SK-N-SH (cell line): ENCODE results near the gene TMEM238L. TPM values are rescaled to one million over a fixed set of nuclear protein-coding genes. Genes with fewer than 3 reads are reported as not detected.

ENCODE experiments used
- CTCF ChIA-PET: fragments of 300-600, 350-600 bp; formaldehyde crosslinking; extraction: SDS; loops from one replicate; lab custom pipeline; 2021; lab: Yijun Ruan, JAX
- POLR2A ChIA-PET: fragments of 350-600 bp; sonication (Branson Sonifier 250); formaldehyde crosslinking; extraction: SDS; loops from one replicate; lab custom pipeline; 2020; ENCODE audit warnings: antibody characterized with exemption, inconsistent platforms; lab: Yijun Ruan, JAX
- DNase-seq: peaks from one replicate; pipeline ENCODE4 v3.0.0; 2012
- H2AFZ ChIP-seq: fragments of 200-600 bp; sonication (generic); 2 replicates; pipeline ENCODE4 v1.8.1; 2016; ENCODE audit warnings: antibody characterized with exemption, mild to moderate bottlenecking, low read depth
- H3F3A ChIP-seq: fragments of 200-600 bp; sonication (generic); replicated peaks from 2 replicates; pipeline ENCODE3; 2016; ENCODE audit warnings: antibody characterized with exemption, mild to moderate bottlenecking; ENCODE audit not compliant: insufficient read depth
- H3K27ac ChIP-seq, 2 experiments: fragments of 200-500 bp in 1 of 2; fragments of 200-600 bp in 1 of 2; sonication (Bioruptor generic) in 1 of 2; sonication (generic), shearing (Covaris generic) in 1 of 2; 2 replicates each; pipeline versions ENCODE4 v1.5.1 to v1.6.1; 2014 to 2016; ENCODE audit warnings: low read depth in 2 of 2, inconsistent platforms in 1 of 2, low read length in 1 of 2, mild to moderate bottlenecking in 1 of 2, mixed read lengths in 1 of 2
- H3K27me3 ChIP-seq: fragments of 200-600 bp; sonication (generic), shearing (Covaris generic); 2 replicates; pipeline ENCODE4 v1.6.1; 2016; ENCODE audit warnings: mixed run types; ENCODE audit not compliant: insufficient read depth
- H3K36me3 ChIP-seq, 2 experiments: fragments of 200-500 bp in 1 of 2; fragments of 200-600 bp in 1 of 2; sonication (Bioruptor generic) in 1 of 2; sonication (generic) in 1 of 2; replicated peaks in 1 of 2; 2 replicates each; pipeline versions ENCODE3 to v1.5.1; 2014 to 2016; ENCODE audit warnings: low read length in 1 of 2, mild to moderate bottlenecking in 1 of 2; ENCODE audit not compliant: insufficient read depth in 2 of 2, control insufficient read depth in 1 of 2
- H3K4me1 ChIP-seq, 2 experiments: fragments of 200-500 bp in 1 of 2; fragments of 200-600 bp in 1 of 2; sonication (Bioruptor generic) in 1 of 2; sonication (generic), shearing (Covaris generic) in 1 of 2; 2 replicates each; pipeline versions ENCODE4 v1.5.1 to v1.6.1; 2014 to 2016; ENCODE audit warnings: low read depth in 1 of 2, low read length in 1 of 2, mixed run types in 1 of 2; ENCODE audit not compliant: insufficient read depth in 2 of 2, control insufficient read depth in 1 of 2
- H3K4me2 ChIP-seq: fragments of 200-600 bp; sonication (generic), shearing (Covaris generic); 2 replicates; pipeline ENCODE4 v1.6.1; 2017; ENCODE audit warnings: mixed run types
- H3K4me3 ChIP-seq, 2 experiments: fragments of 200-500 bp in 1 of 2; fragments of 200-600 bp in 1 of 2; sonication (Bioruptor generic) in 1 of 2; sonication (generic), shearing (Covaris generic) in 1 of 2; 2 replicates each; pipeline versions ENCODE4 v1.5.1 to v1.8.1; 2014 to 2016; ENCODE audit warnings: low read depth in 2 of 2, inconsistent platforms in 1 of 2, low read length in 1 of 2, mild to moderate bottlenecking in 1 of 2, mixed read lengths in 1 of 2, moderate library complexity in 1 of 2
- H3K79me2 ChIP-seq: fragments of 200-600 bp; sonication (generic); 2 replicates; pipeline ENCODE4 v1.8.1; 2017; ENCODE audit warnings: mild to moderate bottlenecking; ENCODE audit not compliant: insufficient read depth
- H3K9ac ChIP-seq: fragments of 200-600 bp; sonication (generic); 2 replicates; pipeline ENCODE4 v1.6.1; 2017; ENCODE audit warnings: mixed run types
- H3K9me2 ChIP-seq: fragments of 200-600 bp; sonication (generic); 2 replicates; pipeline ENCODE4 v1.6.1; 2017; ENCODE audit warnings: mixed run types
- H3K9me3 ChIP-seq: fragments of 200-600 bp; sonication (generic); 2 replicates; pipeline ENCODE4 v1.6.1; 2017; ENCODE audit warnings: mixed run types, mild to moderate bottlenecking, moderate library complexity
- H4K20me1 ChIP-seq: fragments of 200-600 bp; sonication (generic); 2 replicates; pipeline ENCODE4 v1.6.1; 2017; ENCODE audit warnings: mild to moderate bottlenecking, mixed run types; ENCODE audit not compliant: insufficient read depth
- CHD2 ChIP-seq: fragments of 150-350 bp; IDR thresholded peaks from 2 replicates; pipeline ENCODE4 v1.6.1; 2018; ENCODE audit warnings: low read length; ENCODE audit not compliant: partially characterized antibody
- ELF1 ChIP-seq: IDR thresholded peaks from 2 replicates; pipeline ENCODE4 v1.4.0; 2012
- EP300 ChIP-seq, 2 experiments: IDR thresholded peaks; 2 replicates each; pipeline versions ENCODE4 v1.4.0 to v1.6.1; 2012; ENCODE audit warnings: borderline replicate concordance in 1 of 2, low read depth in 1 of 2, low read length in 1 of 2
- EZH2phosphoT487 ChIP-seq: fragments of 200-600 bp; sonication (generic); IDR thresholded peaks from 2 replicates; pipeline ENCODE4 v1.6.1; 2017; ENCODE audit warnings: low read depth, mixed run types, mild to moderate bottlenecking, antibody characterized with exemption, moderate library complexity, borderline replicate concordance
- FOSL2 ChIP-seq: IDR thresholded peaks from 2 replicates; pipeline ENCODE4 v1.4.0; 2012; ENCODE audit warnings: low read depth, mild to moderate bottlenecking, moderate library complexity, borderline replicate concordance
- MEF2A ChIP-seq: IDR thresholded peaks from 2 replicates; pipeline ENCODE4 v1.4.0; 2012; ENCODE audit warnings: low read depth, borderline replicate concordance
- MXI1 ChIP-seq: IDR thresholded peaks from 2 replicates; pipeline ENCODE4 v1.6.1; 2012; ENCODE audit warnings: mild to moderate bottlenecking, low read depth, low read length, improper control_type of control experiment
- POLR2AphosphoS5 ChIP-seq: IDR thresholded peaks from 2 replicates; pipeline ENCODE4 v1.6.1; 2012; ENCODE audit warnings: low read depth, low read length
- RAD21 ChIP-seq: IDR thresholded peaks from 2 replicates; pipeline ENCODE4 v1.6.1; 2012; ENCODE audit warnings: mild to moderate bottlenecking, low read length
- RCOR1 ChIP-seq: fragments of 150-350 bp; IDR thresholded peaks from 2 replicates; pipeline ENCODE4 v1.6.1; 2017; ENCODE audit warnings: antibody characterized with exemption, low read length
- TCF12 ChIP-seq: IDR thresholded peaks from 2 replicates; pipeline ENCODE4 v1.4.0; 2012
- WGBS: methylation state at CpG from one replicate; pipeline ENCODE4 v1.1.6; 2017; ENCODE audit warnings: low lambda C conversion rate; 5-methylcytosine and 5-hydroxymethylcytosine counted together
- polyA plus RNA-seq, 3 experiments: library from polyadenylated mRNA; depleted of rRNA; stranded (reverse); fragments of >200 nt; gene quantifications; 2 replicates each; pipeline ENCODE4 v1.2.3, GENCODE V29; 2012
- TF ChIP-seq, protein P1 (sequence below): IDR thresholded peaks from 2 replicates; pipeline ENCODE4 v1.4.0; 2012; ENCODE audit warnings: low read depth
- TF ChIP-seq, protein P2 (sequence below): IDR thresholded peaks from 2 replicates; pipeline ENCODE4; 2012
- TF ChIP-seq, protein P3 (sequence below): IDR thresholded peaks from 2 replicates; pipeline ENCODE4 v1.6.1; 2012; ENCODE audit warnings: mild to moderate bottlenecking, low read depth, low read length, moderate library complexity
- TF ChIP-seq, protein P4 (sequence below): fragments of 200-600 bp; sonication (generic); IDR thresholded peaks from 2 replicates; pipeline ENCODE4 v1.6.1; 2017; ENCODE audit warnings: antibody characterized with exemption, mild to moderate bottlenecking, moderate library complexity
- TF ChIP-seq, protein P5 (sequence below): IDR thresholded peaks from 2 replicates; pipeline ENCODE4 v1.4.0; 2012; ENCODE audit warnings: low read depth, borderline replicate concordance
- TF ChIP-seq, protein P6 (sequence below): IDR thresholded peaks from 2 replicates; pipeline ENCODE4 v1.4.0; 2012; ENCODE audit warnings: low read depth, borderline replicate concordance

The TMEM238L gene
- polyA plus RNA-seq, 1 of the 3 experiments (the other 2 are of a cell fraction), result not detected

DNA sequence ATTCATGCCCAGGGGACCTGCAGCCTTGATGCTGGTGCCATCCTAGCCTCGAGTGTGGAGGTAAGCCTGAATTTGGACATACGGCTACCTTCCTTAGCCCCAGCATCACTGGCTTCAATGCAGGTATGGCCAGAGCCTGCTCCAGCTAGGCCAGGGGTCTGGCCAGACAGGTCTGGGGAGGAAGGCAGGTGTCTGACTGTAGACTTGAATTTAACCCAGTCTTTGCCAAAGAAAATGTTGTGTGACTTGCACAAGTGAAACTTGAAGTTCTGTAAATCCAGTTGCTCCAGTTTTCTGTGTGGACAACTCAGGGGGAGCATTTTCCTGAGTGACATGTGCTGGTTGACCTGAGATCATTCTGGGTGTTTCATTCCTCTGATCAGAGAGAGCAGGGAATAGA, 32.8 kb downstream of the TMEM238L start (continued):
- TF ChIP-seq MEF2A (no peak), POLR2AphosphoS5 (no peak)
- TF ChIP-seq, protein P1, sequence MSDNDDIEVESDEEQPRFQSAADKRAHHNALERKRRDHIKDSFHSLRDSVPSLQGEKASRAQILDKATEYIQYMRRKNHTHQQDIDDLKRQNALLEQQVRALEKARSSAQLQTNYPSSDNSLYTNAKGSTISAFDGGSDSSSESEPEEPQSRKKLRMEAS, result no peak

DNA sequence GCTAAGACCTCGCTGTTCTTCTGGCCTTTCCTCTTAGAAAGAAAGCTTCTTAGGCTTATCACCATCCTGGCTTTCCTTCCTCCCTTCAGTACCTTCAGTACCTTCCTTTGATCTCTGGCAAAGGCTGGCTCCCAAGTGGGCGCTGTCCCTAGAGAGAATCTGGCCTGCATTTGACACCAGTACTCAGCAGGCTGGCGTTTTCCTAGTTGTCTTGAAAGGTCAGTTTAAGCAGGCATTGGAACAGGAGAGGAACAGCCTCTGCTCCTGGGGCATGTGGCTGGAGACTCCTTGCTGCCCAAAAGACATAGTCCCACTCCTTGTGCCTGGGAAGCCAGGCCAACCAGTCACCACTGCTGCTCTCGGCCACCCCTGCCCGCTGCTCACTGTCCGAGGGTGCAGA, 34.1 kb downstream of the TMEM238L start:
- H3K9me2 ChIP-seq, result no peaks in the 10 kb centered on the region
- H2AFZ ChIP-seq, result no peak overlapping the region
- no peak overlapping the region for H3K9ac ChIP-seq
- H3K4me1 ChIP-seq, result peaks cover 0 to 10% of the 10 kb centered on the region in 2 experiments; a peak in 1 of 4 replicates
- no peaks in the 10 kb centered on the region for H4K20me1 ChIP-seq
- H3K9me3 ChIP-seq, result no peaks in the 10 kb centered on the region
- no peak for TF ChIP-seq EP300 (IDR thresholded peaks at IDR 0.05; ENCODE audit: borderline replicate concordance in 1 of 2, low read depth in 1 of 2, low read length in 1 of 2)
- no peak for TF ChIP-seq EZH2phosphoT487
- TF ChIP-seq, protein P2, sequence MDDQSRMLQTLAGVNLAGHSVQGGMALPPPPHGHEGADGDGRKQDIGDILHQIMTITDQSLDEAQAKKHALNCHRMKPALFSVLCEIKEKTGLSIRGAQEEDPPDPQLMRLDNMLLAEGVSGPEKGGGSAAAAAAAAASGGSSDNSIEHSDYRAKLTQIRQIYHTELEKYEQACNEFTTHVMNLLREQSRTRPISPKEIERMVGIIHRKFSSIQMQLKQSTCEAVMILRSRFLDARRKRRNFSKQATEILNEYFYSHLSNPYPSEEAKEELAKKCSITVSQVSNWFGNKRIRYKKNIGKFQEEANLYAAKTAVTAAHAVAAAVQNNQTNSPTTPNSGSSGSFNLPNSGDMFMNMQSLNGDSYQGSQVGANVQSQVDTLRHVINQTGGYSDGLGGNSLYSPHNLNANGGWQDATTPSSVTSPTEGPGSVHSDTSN, result no peak
- TF ChIP-seq RCOR1, result no peak
- TF ChIP-seq RAD21, result no peak
- no peak for TF ChIP-seq MEF2A
- TF ChIP-seq FOSL2, result no peak
- no peak for TF ChIP-seq CHD2
- TF ChIP-seq, protein P1, result no peak
- TF ChIP-seq, protein P3, sequence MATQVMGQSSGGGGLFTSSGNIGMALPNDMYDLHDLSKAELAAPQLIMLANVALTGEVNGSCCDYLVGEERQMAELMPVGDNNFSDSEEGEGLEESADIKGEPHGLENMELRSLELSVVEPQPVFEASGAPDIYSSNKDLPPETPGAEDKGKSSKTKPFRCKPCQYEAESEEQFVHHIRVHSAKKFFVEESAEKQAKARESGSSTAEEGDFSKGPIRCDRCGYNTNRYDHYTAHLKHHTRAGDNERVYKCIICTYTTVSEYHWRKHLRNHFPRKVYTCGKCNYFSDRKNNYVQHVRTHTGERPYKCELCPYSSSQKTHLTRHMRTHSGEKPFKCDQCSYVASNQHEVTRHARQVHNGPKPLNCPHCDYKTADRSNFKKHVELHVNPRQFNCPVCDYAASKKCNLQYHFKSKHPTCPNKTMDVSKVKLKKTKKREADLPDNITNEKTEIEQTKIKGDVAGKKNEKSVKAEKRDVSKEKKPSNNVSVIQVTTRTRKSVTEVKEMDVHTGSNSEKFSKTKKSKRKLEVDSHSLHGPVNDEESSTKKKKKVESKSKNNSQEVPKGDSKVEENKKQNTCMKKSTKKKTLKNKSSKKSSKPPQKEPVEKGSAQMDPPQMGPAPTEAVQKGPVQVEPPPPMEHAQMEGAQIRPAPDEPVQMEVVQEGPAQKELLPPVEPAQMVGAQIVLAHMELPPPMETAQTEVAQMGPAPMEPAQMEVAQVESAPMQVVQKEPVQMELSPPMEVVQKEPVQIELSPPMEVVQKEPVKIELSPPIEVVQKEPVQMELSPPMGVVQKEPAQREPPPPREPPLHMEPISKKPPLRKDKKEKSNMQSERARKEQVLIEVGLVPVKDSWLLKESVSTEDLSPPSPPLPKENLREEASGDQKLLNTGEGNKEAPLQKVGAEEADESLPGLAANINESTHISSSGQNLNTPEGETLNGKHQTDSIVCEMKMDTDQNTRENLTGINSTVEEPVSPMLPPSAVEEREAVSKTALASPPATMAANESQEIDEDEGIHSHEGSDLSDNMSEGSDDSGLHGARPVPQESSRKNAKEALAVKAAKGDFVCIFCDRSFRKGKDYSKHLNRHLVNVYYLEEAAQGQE, result no peak
- TF ChIP-seq, protein P4, sequence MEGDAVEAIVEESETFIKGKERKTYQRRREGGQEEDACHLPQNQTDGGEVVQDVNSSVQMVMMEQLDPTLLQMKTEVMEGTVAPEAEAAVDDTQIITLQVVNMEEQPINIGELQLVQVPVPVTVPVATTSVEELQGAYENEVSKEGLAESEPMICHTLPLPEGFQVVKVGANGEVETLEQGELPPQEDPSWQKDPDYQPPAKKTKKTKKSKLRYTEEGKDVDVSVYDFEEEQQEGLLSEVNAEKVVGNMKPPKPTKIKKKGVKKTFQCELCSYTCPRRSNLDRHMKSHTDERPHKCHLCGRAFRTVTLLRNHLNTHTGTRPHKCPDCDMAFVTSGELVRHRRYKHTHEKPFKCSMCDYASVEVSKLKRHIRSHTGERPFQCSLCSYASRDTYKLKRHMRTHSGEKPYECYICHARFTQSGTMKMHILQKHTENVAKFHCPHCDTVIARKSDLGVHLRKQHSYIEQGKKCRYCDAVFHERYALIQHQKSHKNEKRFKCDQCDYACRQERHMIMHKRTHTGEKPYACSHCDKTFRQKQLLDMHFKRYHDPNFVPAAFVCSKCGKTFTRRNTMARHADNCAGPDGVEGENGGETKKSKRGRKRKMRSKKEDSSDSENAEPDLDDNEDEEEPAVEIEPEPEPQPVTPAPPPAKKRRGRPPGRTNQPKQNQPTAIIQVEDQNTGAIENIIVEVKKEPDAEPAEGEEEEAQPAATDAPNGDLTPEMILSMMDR, result no peak
- no peak for TF ChIP-seq ELF1
- TF ChIP-seq MXI1, result no peak
- TF ChIP-seq, protein P5, sequence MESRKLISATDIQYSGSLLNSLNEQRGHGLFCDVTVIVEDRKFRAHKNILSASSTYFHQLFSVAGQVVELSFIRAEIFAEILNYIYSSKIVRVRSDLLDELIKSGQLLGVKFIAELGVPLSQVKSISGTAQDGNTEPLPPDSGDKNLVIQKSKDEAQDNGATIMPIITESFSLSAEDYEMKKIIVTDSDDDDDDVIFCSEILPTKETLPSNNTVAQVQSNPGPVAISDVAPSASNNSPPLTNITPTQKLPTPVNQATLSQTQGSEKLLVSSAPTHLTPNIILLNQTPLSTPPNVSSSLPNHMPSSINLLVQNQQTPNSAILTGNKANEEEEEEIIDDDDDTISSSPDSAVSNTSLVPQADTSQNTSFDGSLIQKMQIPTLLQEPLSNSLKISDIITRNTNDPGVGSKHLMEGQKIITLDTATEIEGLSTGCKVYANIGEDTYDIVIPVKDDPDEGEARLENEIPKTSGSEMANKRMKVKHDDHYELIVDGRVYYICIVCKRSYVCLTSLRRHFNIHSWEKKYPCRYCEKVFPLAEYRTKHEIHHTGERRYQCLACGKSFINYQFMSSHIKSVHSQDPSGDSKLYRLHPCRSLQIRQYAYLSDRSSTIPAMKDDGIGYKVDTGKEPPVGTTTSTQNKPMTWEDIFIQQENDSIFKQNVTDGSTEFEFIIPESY, result no peak
- TF ChIP-seq, protein P6, sequence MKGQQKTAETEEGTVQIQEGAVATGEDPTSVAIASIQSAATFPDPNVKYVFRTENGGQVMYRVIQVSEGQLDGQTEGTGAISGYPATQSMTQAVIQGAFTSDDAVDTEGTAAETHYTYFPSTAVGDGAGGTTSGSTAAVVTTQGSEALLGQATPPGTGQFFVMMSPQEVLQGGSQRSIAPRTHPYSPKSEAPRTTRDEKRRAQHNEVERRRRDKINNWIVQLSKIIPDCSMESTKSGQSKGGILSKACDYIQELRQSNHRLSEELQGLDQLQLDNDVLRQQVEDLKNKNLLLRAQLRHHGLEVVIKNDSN, result no peak
- TF ChIP-seq TCF12, result no peak
- no peak overlapping the region for H3K4me2 ChIP-seq
- H3K4me3 ChIP-seq, result no peak overlapping the region
- WGBS, result 59% methylated on average over 6 of the region's 6 CpGs
- no peaks in the 10 kb centered on the region for H3F3A ChIP-seq
- ChIA-PET POLR2A (no interaction called here), CTCF (interaction anchor here (1.1 kb wide), 1 partner anchor 33 kb away, joined by 4 read pairs; no protein-coding TSS in a partner anchor)
- no peaks in the 10 kb centered on the region for H3K36me3 ChIP-seq
- H3K27ac ChIP-seq, result no peak overlapping the region
- H3K27me3 ChIP-seq, result no peaks in the 10 kb centered on the region
- no peak for DNase-seq
- no peaks in the 10 kb centered on the region for H3K79me2 ChIP-seq
